8988T (cell line): Measurements from ENCODE around the gene TMEM243.
"Not testable (repeated sequence)": the region's sequence is repeated elsewhere in the genome, so short reads cannot be mapped to it uniquely, and the experiment has no call there.

Source experiments
- DNase-seq: peaks from one replicate; pipeline ENCODE4 v3.0.0; 2011

The TMEM243 gene

DNA sequence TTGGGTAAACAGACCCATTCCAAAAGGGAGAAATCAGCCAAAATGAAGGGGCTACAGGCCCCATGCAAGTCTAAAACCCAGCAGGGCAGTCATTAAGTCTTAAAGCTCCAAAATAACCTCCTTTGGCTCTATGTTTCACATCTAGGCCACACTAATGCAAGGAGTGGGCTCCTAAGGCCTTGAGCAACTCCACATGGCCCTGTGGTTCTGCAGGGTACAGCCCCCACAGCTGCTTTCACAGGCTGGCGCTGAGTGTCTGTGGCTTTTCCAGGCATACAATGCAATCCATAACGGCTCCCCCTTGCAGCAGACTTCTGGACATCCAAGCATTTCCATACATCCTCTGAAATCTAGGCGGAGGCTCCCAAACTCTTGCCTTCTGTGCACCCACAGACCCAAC, 9.0 kb downstream of the TMEM243 start:
- DNase-seq = no peak

DNA sequence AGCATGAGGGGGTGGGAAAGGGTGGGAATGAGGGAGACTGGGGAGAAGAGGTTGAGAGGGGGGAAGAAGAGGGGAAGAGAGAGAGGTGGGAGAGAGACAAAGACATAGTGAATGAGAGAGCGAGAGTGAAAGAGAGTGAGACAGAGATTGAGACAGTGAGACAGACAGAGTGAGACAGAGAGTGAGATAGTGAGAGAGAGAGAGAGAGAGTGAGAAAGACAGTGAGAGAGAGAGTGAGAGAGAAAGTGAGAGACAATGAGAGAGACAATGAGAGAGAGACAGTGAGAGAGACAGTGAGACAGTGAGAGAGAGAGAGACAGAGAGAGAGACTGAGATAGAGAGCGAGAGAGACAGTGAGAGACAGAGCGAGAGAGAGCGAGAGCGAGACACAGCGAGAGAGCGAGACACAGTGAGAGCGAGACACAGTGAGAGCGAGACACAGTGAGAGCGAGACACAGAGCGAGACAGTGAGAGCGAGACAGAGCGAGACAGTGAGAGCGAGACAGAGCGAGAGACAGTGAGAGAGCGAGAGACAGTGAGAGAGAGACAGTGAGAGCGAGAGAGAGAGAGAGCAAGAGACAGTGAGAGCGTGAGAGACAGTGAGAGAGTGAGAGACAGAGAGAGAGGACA, 10.1 kb downstream of the TMEM243 start:
- no peak for DNase-seq

DNA sequence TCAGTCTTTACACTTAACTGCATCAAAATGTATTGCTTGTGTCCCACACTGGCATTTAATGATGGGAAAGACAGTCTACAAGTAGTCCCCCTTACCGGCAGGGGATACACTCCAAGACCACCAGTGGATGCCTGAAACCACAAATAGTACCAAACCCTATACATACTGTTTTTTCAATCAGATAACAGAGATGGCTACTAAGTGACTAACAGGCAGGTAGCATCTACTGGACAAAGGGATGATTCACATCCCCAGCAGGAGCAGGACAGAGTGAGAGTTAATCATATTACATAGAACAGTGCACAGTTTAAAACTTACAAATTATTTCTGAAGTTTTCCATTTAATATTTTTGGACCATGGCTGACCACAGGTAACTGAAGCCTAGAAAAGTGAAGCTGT, 13.2 kb downstream of the TMEM243 start:
- DNase-seq = no peak

DNA sequence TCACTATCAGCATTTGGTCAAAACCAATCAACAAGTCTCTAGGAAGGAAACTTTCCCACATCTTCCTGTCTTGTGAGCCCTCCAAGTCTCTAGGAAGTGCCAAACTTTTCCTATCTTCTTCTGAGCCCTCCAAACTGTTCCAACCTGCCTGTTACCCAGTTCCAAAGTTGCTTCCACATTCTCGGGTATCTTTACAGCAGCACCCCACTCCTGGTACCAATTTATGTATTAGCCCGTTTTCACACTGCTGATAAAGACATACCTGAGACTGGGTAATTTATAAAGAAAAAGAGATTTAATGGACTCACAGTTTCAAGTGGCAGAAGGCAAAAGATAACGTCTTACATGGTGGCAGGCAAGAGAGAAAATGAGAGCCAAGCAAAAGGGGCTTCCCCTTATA, 13.8 kb downstream of the TMEM243 start:
- not testable (repeated sequence) for DNase-seq

DNA sequence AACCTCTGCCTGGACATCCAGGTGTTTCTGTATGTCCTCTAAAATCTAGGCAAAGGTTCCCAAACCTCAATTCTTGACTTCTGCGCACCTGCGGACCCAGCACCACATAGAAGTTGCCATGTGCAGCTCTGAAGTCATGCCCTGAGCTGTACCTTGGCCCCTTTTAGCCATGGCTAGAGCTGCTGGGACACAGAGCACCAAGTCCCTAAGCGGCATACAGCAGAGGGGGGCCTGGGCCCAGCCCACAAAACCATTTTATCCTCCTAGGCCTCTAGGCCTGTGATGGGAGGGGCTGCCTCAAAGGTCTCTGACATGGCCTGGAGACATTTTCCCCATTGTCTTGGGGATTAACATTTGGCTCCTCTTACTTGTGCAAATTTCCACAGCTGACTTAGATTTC, 14.6 kb downstream of the TMEM243 start:
- DNase-seq = no peak

DNA sequence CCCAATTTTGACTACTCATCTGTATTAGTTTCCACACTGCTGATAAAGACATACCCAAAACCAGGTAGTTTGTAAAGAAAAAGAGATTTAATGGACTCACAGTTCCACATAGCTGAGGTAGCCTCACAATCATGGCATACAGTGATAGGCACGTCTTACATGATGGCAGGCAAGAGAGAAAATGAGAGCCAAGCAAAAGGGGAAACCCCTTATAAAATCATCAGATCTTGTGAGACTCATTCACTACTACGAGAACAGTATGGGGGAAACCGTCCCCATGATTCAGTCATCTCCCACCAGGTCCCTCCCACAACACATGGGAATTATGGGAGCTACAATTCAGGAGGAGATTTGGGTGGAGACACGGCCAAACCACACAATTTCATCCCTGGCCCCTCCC, 15.6 kb downstream of the TMEM243 start:
- not testable (repeated sequence) for DNase-seq

DNA sequence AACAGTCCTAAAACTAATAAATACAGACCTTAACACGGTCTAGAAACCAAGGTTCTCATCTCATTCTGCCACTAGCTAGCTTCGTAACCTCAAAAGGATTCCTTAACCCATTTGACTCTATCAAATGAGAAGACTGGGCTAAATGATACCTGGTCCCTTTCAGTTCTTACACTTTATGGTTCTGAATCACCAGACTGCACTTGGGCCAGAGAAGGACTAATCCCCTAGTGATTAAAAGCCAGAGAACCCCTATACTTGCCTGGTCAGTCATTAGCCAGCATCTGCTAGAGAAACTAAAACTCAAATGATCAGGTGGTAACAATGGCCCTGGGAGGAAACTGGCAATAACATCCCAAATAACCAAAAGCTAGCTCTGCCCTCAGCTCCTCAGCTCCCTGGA, 16.8 kb downstream of the TMEM243 start:
- DNase-seq = no peak

DNA sequence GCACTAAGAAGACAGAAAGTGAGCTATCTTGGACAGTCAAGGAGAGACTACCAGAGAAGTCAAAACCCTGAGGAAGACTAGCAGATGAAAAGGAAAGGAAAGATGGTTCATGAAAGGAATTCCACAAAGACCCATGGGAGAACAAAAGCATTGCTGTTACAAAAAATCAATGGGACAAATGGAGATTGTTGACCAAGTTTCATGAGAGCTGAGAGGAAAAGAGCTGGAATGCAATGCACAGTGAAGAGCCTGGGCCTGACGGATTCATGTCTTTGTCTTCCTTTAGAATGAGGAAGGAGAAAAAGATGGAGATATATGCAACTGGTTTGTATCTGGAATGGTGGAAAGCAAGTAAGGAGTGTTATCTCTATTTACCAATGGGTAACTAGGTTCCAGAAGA, 17.3 kb downstream of the TMEM243 start:
- no peak for DNase-seq

DNA sequence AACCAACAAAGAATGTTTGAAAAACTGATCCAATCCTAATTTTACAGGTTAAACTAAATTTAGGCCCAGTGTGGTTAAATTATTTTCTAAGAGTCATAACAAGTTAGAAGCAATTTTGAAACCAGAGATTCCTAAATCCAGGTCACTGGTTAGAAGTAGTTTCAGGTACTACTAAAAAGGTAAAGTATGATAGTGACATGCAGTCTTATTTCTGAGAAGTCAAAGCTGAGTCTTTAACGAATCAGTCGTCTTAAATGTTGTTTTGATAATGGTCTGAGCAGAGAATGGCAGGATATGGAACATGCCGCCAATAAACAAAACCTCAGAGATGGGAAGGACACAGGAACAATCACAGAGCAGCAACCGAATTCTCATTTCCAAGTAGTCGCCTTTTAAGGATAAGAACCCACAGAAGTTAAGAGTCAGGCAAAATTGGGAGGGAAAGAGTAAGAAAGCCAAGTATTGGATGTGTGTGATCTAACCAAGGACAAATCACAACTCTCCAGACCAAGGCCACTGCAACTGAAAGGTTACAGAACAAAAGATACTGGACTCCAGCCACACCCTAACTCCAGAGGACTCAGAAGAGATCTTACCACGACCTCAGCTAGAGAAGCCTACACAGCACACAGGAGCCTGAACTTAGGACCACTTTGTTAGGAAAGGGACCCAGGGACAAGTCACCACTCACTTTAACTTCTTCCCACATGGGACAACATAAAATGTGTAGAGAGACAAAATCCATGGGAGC, 19.7 kb downstream of the TMEM243 start:
- no peak for DNase-seq

DNA sequence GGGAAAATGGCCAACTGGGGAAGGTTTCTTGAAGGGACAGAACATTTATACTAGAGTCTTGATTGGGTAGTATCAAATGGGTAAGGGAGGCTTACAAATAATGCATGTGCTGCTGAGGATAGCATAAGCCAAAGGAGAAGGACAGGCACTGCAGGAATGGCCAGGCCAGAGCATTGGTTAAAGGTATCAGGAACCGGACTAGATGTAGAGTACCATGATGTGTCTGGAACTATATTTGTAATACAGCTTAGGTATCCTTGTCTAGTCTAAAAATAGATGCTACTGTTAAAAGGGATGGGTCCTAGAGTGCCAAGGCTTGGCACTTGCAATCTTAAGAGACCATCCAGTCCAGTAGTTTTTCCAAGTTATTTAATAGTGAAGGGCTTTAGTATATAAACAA, 20.3 kb downstream of the TMEM243 start:
- no peak for DNase-seq

DNA sequence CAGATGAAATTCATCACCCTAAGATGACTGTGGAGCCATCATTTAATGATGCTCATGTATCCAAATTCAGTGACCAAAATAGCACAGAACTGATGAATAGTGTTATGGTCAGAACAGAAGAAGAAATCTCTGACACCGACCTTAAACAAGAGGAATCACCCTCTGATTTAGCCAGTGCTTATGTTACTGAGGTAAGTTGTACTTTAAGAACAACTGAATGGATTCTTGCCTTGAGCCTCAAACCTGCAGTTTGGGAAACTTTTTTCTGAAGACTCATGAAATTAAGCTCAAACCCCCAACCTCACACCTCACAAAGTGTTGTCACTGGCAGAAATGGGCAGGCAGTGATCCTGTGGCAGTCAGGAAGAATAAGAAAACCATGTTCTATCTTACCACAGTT, 25.6 kb downstream of the TMEM243 start:
- no peak for DNase-seq

DNA sequence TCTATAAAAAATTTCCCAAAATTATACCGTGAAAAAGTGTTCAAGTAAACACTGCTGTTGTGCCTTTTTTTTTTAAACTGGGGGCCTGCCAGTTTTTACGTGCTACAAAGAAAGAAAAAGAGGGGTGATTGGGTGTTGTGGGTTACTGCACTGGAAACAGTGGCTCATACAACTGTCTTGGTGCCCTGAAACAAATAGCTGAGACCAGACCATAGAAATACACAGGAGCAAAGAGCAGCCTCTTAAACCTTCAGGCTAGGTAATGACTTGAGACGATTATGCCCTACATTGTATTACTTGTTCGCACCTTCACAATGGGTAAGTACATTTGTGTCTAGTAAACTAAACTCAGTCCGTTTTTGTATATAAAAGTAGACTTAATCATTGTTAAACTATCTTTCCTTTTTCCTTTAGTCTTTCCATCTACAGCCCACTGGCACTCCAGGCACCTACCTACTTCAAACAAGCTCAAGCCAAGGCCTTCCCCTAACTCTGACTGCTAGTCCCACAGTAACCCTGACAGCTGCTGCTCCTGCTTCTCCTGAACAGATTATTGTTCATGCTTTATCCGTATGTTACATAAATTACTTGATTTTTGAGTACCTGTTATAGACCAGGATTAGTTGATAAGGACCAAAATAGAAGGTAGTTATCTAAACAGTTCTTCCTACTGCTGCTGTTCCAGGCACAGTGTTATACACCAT, 26.6 kb downstream of the TMEM243 start:
- DNase-seq = no peak

DNA sequence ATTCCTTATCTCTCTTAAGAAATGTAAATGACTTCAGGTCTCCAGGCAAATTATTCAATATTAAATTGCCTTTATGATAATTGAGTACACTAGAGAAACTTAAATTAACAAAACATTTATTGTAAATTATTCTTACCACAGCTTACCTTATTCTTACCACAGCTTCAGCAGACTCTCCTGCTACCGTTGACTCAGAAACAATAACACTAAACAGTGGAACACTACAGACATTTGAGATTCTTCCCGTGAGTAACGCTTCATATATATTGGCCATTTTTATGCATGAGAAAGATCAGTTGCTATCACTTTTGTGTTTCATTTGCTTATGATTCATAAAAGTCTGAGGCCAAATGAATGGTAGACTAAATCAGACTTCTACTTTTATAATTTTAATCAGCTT, 28.7 kb downstream of the TMEM243 start:
- no peak for DNase-seq

DNA sequence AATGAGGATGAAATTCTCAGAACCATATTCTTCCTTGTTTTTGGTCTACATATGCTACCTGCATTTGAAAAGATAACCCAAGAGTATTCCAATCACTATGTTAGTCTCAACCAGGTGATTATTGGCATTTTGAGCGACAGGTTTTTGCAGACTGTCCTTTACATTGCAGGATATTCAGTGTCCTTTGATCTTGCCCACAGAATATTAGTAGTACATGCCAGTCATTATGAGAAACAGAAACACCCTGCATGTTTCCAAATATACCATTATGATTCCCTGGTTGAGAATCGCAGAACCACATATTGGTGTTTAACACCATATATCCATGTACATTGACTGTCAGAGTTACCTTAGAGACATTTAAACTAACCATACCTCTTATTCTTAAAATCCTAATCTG, 30.6 kb downstream of the TMEM243 start:
- DNase-seq = no peak

DNA sequence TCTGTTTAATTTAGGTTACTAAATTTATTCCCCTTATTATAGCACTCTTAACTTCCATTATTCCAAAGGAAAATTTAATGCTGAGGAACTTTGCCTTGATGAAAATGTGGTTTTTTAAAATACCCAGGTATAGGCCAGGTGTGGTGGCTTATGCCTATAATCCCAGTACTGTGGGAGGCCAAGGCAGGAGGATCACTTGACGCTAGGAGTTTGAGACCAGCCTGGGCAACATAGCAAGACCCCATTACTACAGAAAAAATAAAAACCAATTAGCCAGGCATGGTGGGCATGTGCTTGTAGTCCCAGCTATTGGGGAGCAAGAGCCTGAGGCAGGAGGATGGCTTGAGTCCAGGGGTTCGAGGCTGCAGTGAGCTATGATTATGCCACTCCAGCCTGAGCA, 32.4 kb downstream of the TMEM243 start:
- no peak for DNase-seq

DNA sequence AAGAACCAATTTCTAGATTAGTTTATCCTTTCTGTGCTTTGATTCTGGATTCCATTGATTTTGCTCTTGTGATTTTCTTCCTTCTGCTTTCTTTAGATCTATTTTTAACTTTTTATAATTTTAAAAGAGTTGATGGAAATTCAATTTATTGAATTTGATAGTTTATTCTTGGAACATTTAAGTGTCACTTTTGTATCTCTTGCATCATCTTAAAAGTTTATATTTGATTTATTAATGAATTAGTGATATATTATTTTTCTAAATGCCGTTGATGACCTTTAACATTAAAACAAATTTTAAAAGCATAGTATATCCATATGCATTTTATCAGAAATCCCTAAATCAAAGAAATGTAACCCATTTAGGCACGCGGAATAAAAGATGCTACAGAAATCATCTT, 40.4 kb downstream of the TMEM243 start:
- DNase-seq = no peak

DNA sequence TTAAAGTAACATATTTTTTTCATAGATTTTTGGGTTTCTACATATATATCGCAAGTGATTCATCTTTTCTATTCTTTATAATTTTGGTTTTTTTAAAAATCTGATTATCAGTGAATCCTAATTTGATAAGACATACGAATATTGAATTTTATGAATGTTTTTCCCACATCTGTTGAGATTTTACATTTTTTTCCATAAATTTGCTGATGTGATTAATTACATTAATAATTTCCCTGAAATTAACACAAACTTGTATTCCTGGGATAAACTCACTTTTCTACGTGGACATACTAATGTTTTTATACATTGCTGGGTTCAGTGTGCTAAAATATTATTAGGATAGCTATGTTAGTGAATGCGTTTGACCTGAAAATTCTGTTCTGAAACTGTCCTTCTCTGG, 41.2 kb downstream of the TMEM243 start:
- no peak for DNase-seq

DNA sequence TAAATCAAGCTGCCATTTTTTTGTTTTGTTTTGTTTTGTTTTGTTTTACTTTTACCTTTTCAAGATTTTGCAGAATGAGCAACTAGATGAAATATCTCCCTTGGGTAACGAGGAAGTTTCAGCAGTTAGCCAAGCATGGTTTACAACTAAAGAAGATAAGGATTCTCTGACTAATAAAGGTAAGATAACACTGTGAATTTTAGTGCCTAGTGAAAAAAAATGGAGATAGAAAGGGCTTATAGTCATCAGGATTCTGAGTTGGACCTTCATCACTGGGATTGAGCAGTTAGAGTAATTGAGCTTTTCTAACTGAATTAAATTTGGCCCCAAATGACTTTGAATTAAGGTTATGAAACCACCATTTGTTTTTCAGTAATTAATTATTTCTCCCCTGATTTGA, 46.1 kb downstream of the TMEM243 start:
- DNase-seq = no peak

DNA sequence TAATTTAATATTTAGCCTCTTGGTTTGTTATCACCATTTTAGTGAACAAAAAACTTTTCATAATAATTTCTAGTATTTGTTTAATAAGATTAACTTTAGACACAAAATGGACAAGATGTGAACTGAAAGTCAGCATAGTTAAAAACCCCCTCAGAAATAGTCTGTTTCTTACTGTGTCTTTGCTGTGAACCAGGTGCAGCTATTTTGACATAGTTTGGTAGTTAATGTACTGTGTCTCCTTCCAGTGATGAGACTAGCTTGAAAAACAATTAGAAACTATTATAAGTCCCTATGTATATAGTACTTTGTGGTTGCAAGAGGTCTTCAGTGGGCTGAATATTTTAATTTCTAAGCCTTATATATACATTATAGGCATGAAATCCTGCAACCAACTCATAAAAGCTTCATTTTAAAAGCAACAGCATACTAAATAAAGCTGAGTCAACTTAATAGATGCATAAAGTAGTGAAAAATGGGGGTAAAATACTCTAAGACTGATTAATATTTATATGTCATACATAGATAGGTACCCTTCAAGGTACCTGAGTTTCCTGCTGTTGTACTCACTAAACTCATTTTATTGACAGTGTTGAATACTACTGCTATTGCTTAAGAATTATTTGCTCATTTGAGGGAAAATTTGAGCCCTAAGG, 48.1 kb downstream of the TMEM243 start:
- no peak for DNase-seq

DNA sequence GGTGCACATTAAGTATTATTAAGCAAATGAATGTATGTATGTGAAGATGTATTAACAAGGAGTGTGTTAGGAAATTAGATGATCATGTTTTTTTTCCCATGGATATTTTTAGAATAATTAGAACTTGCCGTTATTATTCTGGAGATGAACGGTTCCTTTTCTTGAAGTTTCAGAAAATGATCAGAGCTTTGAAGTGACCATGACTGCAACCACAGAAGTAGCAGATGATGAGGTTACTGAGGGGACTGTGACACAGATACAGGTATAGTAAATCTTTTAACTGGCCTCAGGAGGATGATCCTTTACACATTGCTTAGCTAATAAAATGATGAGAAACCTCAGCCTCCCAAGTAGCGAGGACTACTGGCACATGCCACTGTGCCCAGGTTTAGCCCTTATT, 48.7 kb downstream of the TMEM243 start:
- no peak for DNase-seq

DNA sequence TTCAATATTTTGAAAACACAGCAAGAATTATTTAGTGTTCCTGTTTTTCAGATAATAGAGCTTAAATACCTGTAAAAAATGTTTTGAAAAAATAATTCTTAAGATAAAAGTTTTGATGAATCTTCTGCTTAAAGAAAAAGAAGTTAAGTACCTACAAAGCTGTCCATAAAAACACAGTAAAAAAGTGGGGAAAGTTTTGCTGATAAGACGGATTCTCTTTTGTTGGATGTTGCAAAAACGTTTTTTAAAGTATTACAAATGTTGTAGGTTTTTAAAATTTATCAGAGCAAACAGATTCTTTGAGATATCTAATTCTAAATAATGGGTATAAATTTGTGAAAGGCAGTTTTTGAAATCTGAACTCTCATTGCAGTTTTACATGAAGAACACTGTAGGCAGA, 55.1 kb downstream of the TMEM243 start:
- DNase-seq = no peak

DNA sequence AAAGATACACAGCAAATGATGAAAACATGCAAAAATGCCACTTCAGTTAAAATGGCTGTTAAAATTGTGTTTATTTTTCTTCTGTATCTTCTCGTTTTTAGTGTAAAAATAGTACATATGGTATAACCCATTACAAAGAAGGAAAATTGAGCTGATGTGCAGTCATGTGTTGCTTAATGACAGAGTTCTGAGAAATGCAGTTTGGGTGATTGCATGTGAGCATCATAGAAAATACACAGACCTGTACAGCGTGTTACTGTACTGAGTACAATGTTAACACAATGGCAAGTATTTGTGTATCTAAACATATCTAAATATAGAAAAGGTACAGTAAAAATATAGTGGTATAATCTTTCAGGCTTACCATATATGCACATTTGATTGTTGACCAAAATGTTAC, 60.0 kb downstream of the TMEM243 start:
- no peak for DNase-seq

DNA sequence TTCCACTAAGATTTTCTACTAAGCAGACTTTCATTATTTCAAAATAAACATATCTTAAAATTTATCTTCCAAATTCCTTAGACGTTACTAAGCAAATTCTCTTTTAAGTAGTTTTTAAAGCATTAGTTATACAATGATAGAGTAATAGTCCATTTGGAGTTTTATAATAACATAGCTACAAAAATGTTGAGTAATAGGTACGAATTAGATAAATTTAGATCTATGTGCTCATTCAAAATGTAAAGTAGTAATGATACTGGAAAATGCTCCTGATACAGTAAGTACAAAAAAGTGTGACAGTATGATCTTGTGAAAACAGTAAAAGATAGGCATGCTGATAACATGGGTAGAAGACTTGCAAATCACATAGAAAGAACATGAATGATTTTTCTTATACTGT, 62.8 kb downstream of the TMEM243 start:
- no peak for DNase-seq

DNA sequence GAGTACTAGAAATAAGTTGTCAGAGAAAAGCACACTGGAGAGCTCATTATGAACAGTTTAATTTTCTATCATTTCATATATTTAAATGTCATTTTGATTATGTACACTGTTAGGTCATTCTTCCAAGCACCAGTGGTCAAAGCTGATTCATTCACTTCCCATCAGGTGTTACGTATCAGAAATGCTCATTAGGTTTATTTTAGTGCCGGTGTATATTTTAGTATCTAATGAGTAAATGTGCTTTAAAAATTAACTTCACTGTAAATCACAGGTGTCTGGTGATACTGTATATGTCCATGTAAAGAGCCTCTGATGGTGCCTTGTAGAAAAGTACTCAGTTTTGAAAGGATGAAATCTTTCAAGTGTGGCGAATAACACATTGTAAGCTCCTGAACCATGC, 63.7 kb downstream of the TMEM243 start:
- no peak for DNase-seq
